ENCODE results near the gene CIB4. TPM values are rescaled to one million over a fixed set of nuclear protein-coding genes. Genes with fewer than 3 reads are reported as not detected.
A peak's percentile ranks its signal among the peaks of the same experiment; 100 is the strongest.

CIB4 gene
- total and polyA plus RNA-seq, 9 of the 15 experiments (the other 6 are each of a cell fraction or from before 2014, with no cell fraction given), result not detected

GRCh38 chr2:26537069-26537825, 103.9 kb downstream of the CIB4 start:
- ATAC-seq, result 0 out of 3 replicates have a peak, but pooled peaks have one; percentile 19
- Histone ChIP-seq H3K79me2 (ENCODE audit: control insufficient read depth, insufficient read depth, low read length) (no peaks in the 10 kb centered on the region), H3K27ac (ENCODE audit: extremely low read depth, low read depth, low read length) (no peak overlapping the region), H4K20me1 (replicated peaks; ENCODE audit: control insufficient read depth, insufficient read depth, low read length) (peaks cover 3% of the 10 kb centered on the region; the same call in 1 of the 2 replicates), H3K4me1 (replicated peaks in 1 of 2; ENCODE audit: control insufficient read depth in 2 of 2, insufficient read depth in 2 of 2, low read length in 2 of 2) (peaks cover 5% of the 10 kb centered on the region in 2 experiments; a peak in 3 of 5 replicates), H3K4me2 (ENCODE audit: insufficient read depth, low read length) (no peak overlapping the region), H3K9ac (ENCODE audit: insufficient read depth in 1 of 2, low read depth in 2 of 2, low read length in 2 of 2) (peak overlapping the region in 1 of 2 experiments; percentile 31; a peak in 1 of 4 replicates), H3K9me3 (replicated peaks; ENCODE audit: control insufficient read depth, insufficient read depth, low read depth, low read length) (no peaks in the 10 kb centered on the region), H3K27me3 (ENCODE audit: control insufficient read depth in 2 of 2, insufficient read depth in 2 of 2, low read length in 2 of 2) (peaks cover 17 to 64% of the 10 kb centered on the region in 2 experiments), H2AFZ (ENCODE audit: low read depth, low read length) (no peak overlapping the region), H3K36me3 (ENCODE audit: control insufficient read depth, insufficient read depth, low read length) (no peaks in the 10 kb centered on the region), H3K9me1 (ENCODE audit: control insufficient read depth, insufficient read depth, low read length) (no peaks in the 10 kb centered on the region), H3K4me3 (no peak overlapping the region)
- intact Hi-C loops (cut with micrococcal nuclease), result no loop called here
- POLR2A ChIA-PET, result interaction anchor here (1.0 kb wide), 1 partner anchor 12 kb away, joined by 3 read pairs; no protein-coding TSS in a partner anchor
- TF ChIP-seq CTCF (IDR thresholded peaks at IDR 0.05 in 2 of 3, conservative IDR thresholded peaks at IDR 0.05 in 1 of 3; ENCODE audit: insufficient read depth in 2 of 3, low read depth in 1 of 3, low read length in 3 of 3), result 0 out of 6 replicates have a peak, but pooled peaks of 2 of the 3 experiments have one; percentile 13 to 19
- no peak for TF ChIP-seq BACH1 (tag; IDR thresholded peaks at IDR 0.05)
- TF ChIP-seq ZNF197 (CRISPR knock-in tag; IDR thresholded peaks at IDR 0.05; ENCODE audit: low read depth), result no peak
- no peak for TF ChIP-seq DMBX1 (CRISPR knock-in tag; IDR thresholded peaks at IDR 0.05; ENCODE audit: borderline replicate concordance)
- no peak for DNase-seq (ENCODE audit: extremely low read depth in 1 of 4, low spot score in 3 of 4)
- no TSS peak for BruUV-seq (replicated peaks)
- in situ Hi-C loops (cut with MboI), result no loop called here
- WGBS (ENCODE audit: insufficient coverage, low coverage, missing lambda C conversion rate), result 9% methylated on average over 16 of the region's 17 CpGs
- CTCF ChIA-PET (ENCODE audit: low intra/inter-chr PET ratio), result no interaction called here
- FAIRE-seq, result no peak
